ENCODE data around the gene UPP1.

DNA sequence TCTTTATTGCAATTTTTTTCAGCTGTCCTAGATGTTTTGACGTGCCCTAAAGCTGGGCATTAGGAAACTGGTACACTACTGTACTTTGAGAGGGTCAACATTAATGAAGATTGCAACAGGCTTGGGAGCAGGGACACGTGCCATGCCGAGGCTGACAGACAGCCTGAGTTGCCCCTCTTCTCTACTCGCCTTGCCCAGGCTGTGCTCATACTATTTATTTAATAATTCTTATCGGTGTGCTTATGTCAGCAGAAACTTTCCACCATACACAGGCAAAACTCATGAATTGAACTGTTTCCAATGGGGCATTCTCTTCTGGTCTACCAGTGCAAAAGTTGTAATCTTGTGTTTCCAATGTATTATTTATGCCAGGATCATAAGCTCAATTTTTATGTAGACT is 29.4 kb upstream of the UPP1 start:
- TF ChIP-seq, protein P1, sequence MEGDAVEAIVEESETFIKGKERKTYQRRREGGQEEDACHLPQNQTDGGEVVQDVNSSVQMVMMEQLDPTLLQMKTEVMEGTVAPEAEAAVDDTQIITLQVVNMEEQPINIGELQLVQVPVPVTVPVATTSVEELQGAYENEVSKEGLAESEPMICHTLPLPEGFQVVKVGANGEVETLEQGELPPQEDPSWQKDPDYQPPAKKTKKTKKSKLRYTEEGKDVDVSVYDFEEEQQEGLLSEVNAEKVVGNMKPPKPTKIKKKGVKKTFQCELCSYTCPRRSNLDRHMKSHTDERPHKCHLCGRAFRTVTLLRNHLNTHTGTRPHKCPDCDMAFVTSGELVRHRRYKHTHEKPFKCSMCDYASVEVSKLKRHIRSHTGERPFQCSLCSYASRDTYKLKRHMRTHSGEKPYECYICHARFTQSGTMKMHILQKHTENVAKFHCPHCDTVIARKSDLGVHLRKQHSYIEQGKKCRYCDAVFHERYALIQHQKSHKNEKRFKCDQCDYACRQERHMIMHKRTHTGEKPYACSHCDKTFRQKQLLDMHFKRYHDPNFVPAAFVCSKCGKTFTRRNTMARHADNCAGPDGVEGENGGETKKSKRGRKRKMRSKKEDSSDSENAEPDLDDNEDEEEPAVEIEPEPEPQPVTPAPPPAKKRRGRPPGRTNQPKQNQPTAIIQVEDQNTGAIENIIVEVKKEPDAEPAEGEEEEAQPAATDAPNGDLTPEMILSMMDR (IDR thresholded peaks at IDR 0.05; ENCODE audit: low read depth, low read length): no peak
- no peak for TF ChIP-seq POLR2A (IDR thresholded peaks at IDR 0.05; ENCODE audit: extremely low read depth, insufficient read length)
- TF ChIP-seq, protein P2, sequence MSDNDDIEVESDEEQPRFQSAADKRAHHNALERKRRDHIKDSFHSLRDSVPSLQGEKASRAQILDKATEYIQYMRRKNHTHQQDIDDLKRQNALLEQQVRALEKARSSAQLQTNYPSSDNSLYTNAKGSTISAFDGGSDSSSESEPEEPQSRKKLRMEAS (IDR thresholded peaks at IDR 0.05; ENCODE audit: low read depth, low read length): no peak

Data from NB4 (cell line).